Sciatic nerve (tissue), 2 donors: ENCODE data around the gene ATP6V1G1. TPM values are rescaled to one million over a fixed set of nuclear protein-coding genes. Genes with fewer than 3 reads are reported as not detected.

Source experiments
- ATAC-seq: fragments of 200-7000 bp; cut with Tn5 transposase; one replicate; pipeline ENCODE4 v1.9.1; 2020; ENCODE audit warnings: mild to moderate bottlenecking, moderate library complexity
- DNase-seq: peaks from one replicate; pipeline ENCODE4 v3.0.0-alpha.2; 2020; ENCODE audit warnings: low spot score
- intact Hi-C: fragments of 100-400 bp; cut with DNase I; formaldehyde crosslinking; loops from one replicate; pipeline ENCODE4 v1.14.2; 2022
- total RNA-seq: library from RNA; stranded (reverse); fragmentation: NEBNext Ultra II Directional; extraction: Animal tissue kit (Norgen Biotek cat#: 25700); gene quantifications from one replicate; pipeline ENCODE4 v1.2.1, GENCODE V29; 2021
- donor health status: DM: no; HTN: no; CAD: no.
- donor health status: DM: no; HTN: no; CAD: no.

ATP6V1G1 gene
- total RNA-seq, 1 donor from 2014 or later, result 61.7 TPM

DNA sequence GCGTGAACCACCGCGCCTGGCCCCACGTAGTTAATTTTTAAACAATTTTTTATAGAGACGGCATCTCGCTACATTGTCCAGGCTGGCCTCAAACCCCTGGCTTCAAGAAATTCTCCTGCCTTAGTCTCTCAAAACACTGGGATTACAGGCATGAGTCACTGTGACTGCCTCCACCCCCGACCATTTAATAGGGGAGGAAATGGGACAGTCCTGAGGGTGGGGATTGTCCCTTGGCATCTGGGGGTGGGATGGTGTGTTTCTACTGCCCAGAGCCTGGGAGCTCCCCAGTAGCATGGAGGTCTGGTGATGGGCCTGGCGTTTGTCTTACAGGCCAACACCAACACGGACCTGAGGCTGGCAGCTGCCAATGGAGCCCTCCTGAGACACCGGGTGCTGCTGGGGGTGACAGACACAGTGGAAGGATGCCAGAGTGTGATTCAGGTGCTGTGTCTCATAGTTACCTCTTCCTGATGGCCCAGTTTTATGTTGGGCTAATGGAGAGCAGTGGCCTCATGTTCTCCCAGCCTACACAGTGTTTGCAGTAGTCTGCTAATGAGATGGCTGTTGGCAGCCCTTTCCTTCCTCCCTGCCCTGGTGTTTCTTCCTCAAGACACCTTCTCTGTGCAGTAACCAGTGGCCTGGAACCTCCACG lies 46.0 kb downstream of the ATP6V1G1 start:
- no peak for ATAC-seq
- intact Hi-C loops, result no loop called here
- DNase-seq, result no peak

DNA sequence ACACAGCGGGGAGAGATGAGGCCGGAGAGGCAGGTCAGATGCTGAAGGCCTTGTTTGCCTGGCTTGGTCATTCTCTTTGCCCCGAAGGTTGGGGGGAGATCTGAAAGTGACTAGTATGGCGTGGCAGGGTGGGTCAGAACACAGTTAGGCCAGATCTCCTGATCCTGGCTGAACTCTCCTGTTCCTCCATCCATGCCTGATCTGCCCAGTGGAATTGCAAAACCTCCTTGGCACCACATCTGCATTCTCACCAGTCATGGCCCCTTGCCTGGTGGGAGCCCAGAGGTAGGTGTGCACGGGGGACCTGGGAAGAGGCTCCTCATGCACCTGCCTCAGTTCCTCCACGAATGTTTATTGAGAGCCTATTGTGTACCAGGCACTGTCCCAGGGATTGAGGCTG lies 46.8 kb downstream of the ATP6V1G1 start:
- DNase-seq (no peak), ATAC-seq (no peak)
- intact Hi-C loops, result no loop called here

DNA sequence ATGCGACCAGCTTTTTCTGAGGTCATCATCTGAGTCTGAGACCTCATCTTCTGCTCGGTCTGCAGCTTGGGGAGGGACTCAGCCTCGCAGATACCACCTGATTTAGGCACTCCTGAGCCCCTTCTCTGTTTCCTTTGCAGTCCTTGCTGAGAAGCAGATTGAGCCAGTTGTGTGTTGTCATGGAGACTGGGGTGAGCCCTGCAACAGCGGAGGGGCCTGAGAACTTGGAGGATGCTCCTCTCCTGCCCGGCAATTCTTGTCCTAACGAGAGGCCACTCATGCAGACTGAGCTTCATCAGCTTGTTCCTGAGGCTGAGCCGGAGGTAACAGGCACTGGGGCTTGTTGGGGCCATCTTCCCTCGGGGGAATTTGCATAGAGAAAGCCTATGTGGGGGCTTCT lies 50.8 kb downstream of the ATP6V1G1 start:
- ATAC-seq (no peak), DNase-seq (no peak)

DNA sequence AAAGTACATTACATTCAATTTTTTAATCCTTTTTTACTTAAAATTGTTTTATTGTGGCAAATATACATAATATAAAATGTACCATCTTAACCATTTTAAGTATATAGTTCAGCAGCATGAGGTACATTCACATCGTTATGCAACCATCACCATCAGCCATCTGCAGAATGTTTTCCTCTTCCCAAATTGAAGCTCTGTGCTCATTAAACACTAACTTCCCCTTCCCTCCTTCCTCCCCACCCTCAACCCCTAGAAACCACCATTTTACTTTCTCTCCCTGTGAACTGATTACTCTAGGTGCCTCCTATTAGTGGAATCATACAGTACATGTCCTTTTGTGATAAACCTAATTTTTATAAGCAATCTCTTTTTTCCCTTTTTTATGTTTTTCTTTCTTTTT lies 54.4 kb downstream of the ATP6V1G1 start:
- DNase-seq, result no peak
- intact Hi-C loops, result no loop called here
- ATAC-seq, result no peak

More for the DNA sequence above, 50.8 kb downstream of the ATP6V1G1 start:
- intact Hi-C loops, result no loop called here

DNA sequence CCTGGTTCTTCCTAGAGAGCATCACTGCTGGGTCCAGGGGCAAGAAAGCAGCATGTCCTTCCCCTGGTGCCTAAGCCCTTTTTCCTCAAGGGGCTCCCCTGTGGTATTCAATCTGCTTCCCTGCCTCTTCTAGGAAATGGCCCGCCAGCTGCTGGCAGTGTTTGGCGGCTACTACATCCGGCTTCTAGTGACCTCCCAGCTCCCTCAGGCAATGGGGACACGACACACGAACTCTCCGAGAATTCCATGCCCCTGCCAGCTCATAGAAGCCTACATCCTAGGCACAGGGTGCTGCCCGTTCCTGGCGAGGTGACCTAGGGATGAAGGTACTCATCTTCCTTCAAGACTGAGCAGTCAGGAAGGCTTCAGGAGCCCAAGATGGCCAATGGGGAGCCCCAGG lies 55.4 kb downstream of the ATP6V1G1 start:
- intact Hi-C loops, result no loop called here
- DNase-seq, result no peak
- ATAC-seq, result no peak

DNA sequence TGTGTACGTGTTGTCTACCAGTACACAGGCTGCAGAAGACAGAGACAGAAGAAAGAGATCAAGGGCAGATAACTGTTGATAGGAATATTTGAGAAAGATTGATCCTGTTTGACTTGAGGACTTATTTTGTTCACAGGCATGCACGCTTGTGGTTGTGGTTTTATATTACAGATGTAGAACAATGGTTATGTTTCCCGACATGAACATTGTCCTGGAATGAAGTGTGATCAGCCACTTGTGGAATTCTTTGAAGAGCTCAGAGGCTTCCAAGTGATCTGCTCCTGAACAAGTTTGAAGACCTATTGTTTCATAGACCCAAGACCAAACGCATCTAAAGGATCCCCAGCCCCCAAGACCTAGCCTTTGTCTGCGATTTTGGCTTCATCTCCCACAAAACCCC lies 56.3 kb downstream of the ATP6V1G1 start:
- DNase-seq (no peak), ATAC-seq (no peak)
- intact Hi-C loops, result no loop called here

Other genes with a start within 250 kb of the ATP6V1G1 start
- 29.0 TPM for gene AKNA, start 199.8 kb upstream of the ATP6V1G1 start, total RNA-seq
- gene WHRN, start 82.3 kb upstream of the ATP6V1G1 start, total RNA-seq, result 5.3 TPM
- gene TMEM268, start 23.5 kb downstream of the ATP6V1G1 start, total RNA-seq, result 7.4 TPM
- gene TEX53, start 70.0 kb downstream of the ATP6V1G1 start, total RNA-seq, result not detected
- gene TEX48, start 94.4 kb downstream of the ATP6V1G1 start, total RNA-seq, result not detected
- 11.9 TPM for gene TNFSF15, start 218.3 kb downstream of the ATP6V1G1 start, total RNA-seq